ENCODE measurements around the gene TAS2R7.

The TAS2R7 gene

GRCh38 chr12:10802587-10802986 lies at the start of gene TAS2R7:
TSS of gene TAS2R7 (minus strand) at chr12:10802627. CDS start at chr12:10802570, 57 bp downstream.
- no peak within 1 kb of the TSS for H2AFZ ChIP-seq (ENCODE audit: low read depth, low read length)
- H3K27ac ChIP-seq (ENCODE audit: low read length), result no peak within 1 kb of the TSS
- H3K4me2 ChIP-seq (ENCODE audit: low read length), result no peak within 1 kb of the TSS
- H3K9ac ChIP-seq (ENCODE audit: low read length), result no peak within 1 kb of the TSS
- no peaks in the 10 kb centered on the region for H3K9me3 ChIP-seq (ENCODE audit: insufficient read depth, low read length)
- H3K4me3 ChIP-seq (ENCODE audit: low read length), result no peak within 1 kb of the TSS
- no peak for TF ChIP-seq EZH2phosphoT487 (IDR thresholded peaks at IDR 0.05; ENCODE audit: low read depth)
- TF ChIP-seq, protein P1, sequence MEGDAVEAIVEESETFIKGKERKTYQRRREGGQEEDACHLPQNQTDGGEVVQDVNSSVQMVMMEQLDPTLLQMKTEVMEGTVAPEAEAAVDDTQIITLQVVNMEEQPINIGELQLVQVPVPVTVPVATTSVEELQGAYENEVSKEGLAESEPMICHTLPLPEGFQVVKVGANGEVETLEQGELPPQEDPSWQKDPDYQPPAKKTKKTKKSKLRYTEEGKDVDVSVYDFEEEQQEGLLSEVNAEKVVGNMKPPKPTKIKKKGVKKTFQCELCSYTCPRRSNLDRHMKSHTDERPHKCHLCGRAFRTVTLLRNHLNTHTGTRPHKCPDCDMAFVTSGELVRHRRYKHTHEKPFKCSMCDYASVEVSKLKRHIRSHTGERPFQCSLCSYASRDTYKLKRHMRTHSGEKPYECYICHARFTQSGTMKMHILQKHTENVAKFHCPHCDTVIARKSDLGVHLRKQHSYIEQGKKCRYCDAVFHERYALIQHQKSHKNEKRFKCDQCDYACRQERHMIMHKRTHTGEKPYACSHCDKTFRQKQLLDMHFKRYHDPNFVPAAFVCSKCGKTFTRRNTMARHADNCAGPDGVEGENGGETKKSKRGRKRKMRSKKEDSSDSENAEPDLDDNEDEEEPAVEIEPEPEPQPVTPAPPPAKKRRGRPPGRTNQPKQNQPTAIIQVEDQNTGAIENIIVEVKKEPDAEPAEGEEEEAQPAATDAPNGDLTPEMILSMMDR (IDR thresholded peaks at IDR 0.05; ENCODE audit: low read depth, low read length), result no peak
- no peaks in the 10 kb centered on the region for H4K20me1 ChIP-seq (ENCODE audit: insufficient read depth, low read length)
- H3K4me1 ChIP-seq (ENCODE audit: low read length), result no peaks in the 10 kb centered on the region
- H3K36me3 ChIP-seq (replicated peaks; ENCODE audit: low read depth, low read length), result no peaks in the 10 kb centered on the region
- H3K79me2 ChIP-seq (ENCODE audit: low read length), result no peaks in the 10 kb centered on the region
- H3K27me3 ChIP-seq (ENCODE audit: low read depth, low read length), result 0 out of 2 replicates have a peak, but pooled peaks cover 3% of the 10 kb centered on the region

DNA sequence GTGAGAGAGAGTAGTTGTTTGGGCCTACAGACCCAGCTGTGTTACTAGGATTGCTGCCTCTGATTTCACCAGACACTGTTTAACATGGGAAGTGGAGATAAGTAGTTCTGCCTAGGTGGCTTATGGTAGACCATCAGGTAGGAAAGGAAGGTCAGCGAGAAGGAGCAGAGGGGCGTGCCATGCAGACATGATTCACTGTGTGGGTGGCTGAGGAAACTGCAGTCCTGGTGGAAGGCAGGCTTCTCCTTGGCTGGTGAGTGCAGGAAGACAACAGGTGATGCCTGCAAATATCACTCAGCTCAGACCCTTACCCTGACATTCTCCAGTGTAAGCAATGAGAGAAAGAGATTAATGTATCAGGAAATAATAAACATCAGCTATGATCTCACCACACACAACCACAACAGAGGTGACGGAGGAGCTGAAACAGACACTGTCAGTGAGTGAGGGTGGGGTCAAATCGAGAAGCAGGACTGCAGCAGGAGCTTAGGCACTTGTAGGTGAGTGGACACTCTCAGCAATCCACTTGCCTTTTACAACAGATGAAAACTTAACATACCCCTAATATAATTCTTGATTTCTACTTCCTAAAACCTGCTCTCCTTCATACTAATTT lies 48.9 kb upstream of the TAS2R7 start:
- Histone ChIP-seq H2AFZ (ENCODE audit: low read depth, low read length) (no peak overlapping the region), H3K36me3 (replicated peaks; ENCODE audit: low read depth, low read length) (peaks cover 8% of the 10 kb centered on the region), H3K79me2 (ENCODE audit: low read length) (no peaks in the 10 kb centered on the region), H3K27ac (ENCODE audit: low read length) (no peak overlapping the region), H3K27me3 (ENCODE audit: low read depth, low read length) (no peaks in the 10 kb centered on the region), H3K4me2 (ENCODE audit: low read length) (no peak overlapping the region), H3K4me3 (ENCODE audit: low read length) (no peak overlapping the region), H3K9ac (ENCODE audit: low read length) (no peak overlapping the region), H3K9me3 (ENCODE audit: insufficient read depth, low read length) (no peaks in the 10 kb centered on the region), H3K4me1 (ENCODE audit: low read length) (no peaks in the 10 kb centered on the region), H4K20me1 (ENCODE audit: insufficient read depth, low read length) (no peaks in the 10 kb centered on the region)
- TF ChIP-seq EZH2phosphoT487 (IDR thresholded peaks at IDR 0.05; ENCODE audit: low read depth), result no peak
- TF ChIP-seq, protein P1 (IDR thresholded peaks at IDR 0.05; ENCODE audit: low read depth, low read length), result no peak

DNA sequence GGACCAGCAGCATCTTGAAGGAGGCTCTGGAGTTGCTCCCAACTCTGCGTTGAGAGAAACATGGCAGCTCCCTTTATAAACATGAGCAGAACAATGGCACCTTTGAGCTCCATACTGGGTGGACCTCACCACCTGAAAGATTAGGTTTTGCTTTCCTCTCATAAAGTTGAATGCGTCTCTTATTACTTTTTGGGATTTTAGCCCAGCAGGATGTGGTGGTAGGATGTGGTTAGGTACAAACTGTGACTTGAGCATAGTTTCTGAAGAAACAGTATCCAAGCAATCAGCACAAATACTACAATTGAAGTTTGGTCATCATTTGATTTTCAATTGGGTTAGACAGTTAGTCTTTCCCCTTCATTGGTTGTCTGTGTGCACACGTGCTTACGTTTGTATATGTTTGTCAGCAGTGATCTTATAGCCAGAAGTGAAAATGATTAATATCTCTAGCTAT lies 47.0 kb upstream of the TAS2R7 start, which contains the start of gene PRR4:
Gene PRR4, minus strand, starts transcription at position 51 of the 454 bp plus-strand sequence. Its CDS starts 38 bp downstream, at position 13.
- Histone ChIP-seq H3K9ac (ENCODE audit: low read length) (no peak within 1 kb of the TSS), H3K79me2 (ENCODE audit: low read length) (no peaks in the 10 kb centered on the region), H3K9me3 (ENCODE audit: insufficient read depth, low read length) (no peaks in the 10 kb centered on the region), H3K4me1 (ENCODE audit: low read length) (no peaks in the 10 kb centered on the region), H3K4me3 (ENCODE audit: low read length) (no peak within 1 kb of the TSS), H3K36me3 (replicated peaks; ENCODE audit: low read depth, low read length) (no peaks in the 10 kb centered on the region), H4K20me1 (ENCODE audit: insufficient read depth, low read length) (no peaks in the 10 kb centered on the region), H3K27ac (ENCODE audit: low read length) (no peak within 1 kb of the TSS), H3K27me3 (ENCODE audit: low read depth, low read length) (no peaks in the 10 kb centered on the region), H2AFZ (ENCODE audit: low read depth, low read length) (no peak within 1 kb of the TSS), H3K4me2 (ENCODE audit: low read length) (no peak within 1 kb of the TSS)
- TF ChIP-seq EZH2phosphoT487 (IDR thresholded peaks at IDR 0.05; ENCODE audit: low read depth), result no peak
- TF ChIP-seq, protein P1 (IDR thresholded peaks at IDR 0.05; ENCODE audit: low read depth, low read length), result no peak

- Histone ChIP-seq H3K79me2 (ENCODE audit: low read length) (no peaks in the 10 kb centered on the region), H3K27me3 (ENCODE audit: low read depth, low read length) (no peaks in the 10 kb centered on the region), H2AFZ (ENCODE audit: low read depth, low read length) (no peak overlapping the region), H3K27ac (ENCODE audit: low read length) (no peak overlapping the region), H3K9ac (ENCODE audit: low read length) (no peak overlapping the region), H3K4me2 (ENCODE audit: low read length) (no peak overlapping the region), H3K4me1 (ENCODE audit: low read length) (no peaks in the 10 kb centered on the region), H3K36me3 (replicated peaks; ENCODE audit: low read depth, low read length) (no peaks in the 10 kb centered on the region), H3K9me3 (ENCODE audit: insufficient read depth, low read length) (no peaks in the 10 kb centered on the region), H3K4me3 (ENCODE audit: low read length) (no peak overlapping the region), H4K20me1 (ENCODE audit: insufficient read depth, low read length) (no peaks in the 10 kb centered on the region)
- no peak for TF ChIP-seq EZH2phosphoT487 (IDR thresholded peaks at IDR 0.05; ENCODE audit: low read depth)
- TF ChIP-seq, protein P1 (IDR thresholded peaks at IDR 0.05; ENCODE audit: low read depth, low read length), result no peak
Observed at GRCh38 chr12:10847744-10848143, 45.3 kb upstream of the TAS2R7 start.
